Skeletal muscle satellite cell (primary cell): ENCODE measurements around the gene ATG9B.

Experiments
- H3K27me3 ChIP-seq: 2 replicates; pipeline ENCODE4 v1.7.0; 2013; ENCODE audit warnings: low read length; ENCODE audit not compliant: control insufficient read depth, insufficient read depth
- H3K36me3 ChIP-seq: 2 replicates; pipeline ENCODE4 v1.7.0; 2013; ENCODE audit warnings: mild to moderate bottlenecking, control low read depth, low read length; ENCODE audit not compliant: insufficient read depth
- H3K4me1 ChIP-seq: 2 replicates; pipeline ENCODE4 v1.7.0; 2013; ENCODE audit warnings: low read length; ENCODE audit not compliant: control insufficient read depth, insufficient read depth
- H3K4me2 ChIP-seq: 2 replicates; pipeline ENCODE4 v1.7.0; 2013; ENCODE audit warnings: mild to moderate bottlenecking, low read length
- H3K4me3 ChIP-seq: 2 replicates; pipeline ENCODE4 v1.7.0; 2013; ENCODE audit warnings: low read length
- H3K9ac ChIP-seq: 2 replicates; pipeline ENCODE4 v1.7.0; 2013; ENCODE audit warnings: mild to moderate bottlenecking, low read depth, low read length, moderate library complexity
- H3K9me3 ChIP-seq: replicated peaks from 2 replicates; pipeline ENCODE4 v1.7.0; 2013; ENCODE audit warnings: mild to moderate bottlenecking, control low read depth, low read length

The ATG9B gene

GRCh38 chr7:150992051-150992640, 32.1 kb downstream of the ATG9B start:
- Histone ChIP-seq H3K36me3 (no peaks in the 10 kb centered on the region), H3K4me1 (no peaks in the 10 kb centered on the region), H3K9ac (no peak overlapping the region), H3K4me3 (no peak overlapping the region), H3K4me2 (no peak overlapping the region), H3K9me3 (no peaks in the 10 kb centered on the region), H3K27me3 (peaks cover 29% of the 10 kb centered on the region)

DNA sequence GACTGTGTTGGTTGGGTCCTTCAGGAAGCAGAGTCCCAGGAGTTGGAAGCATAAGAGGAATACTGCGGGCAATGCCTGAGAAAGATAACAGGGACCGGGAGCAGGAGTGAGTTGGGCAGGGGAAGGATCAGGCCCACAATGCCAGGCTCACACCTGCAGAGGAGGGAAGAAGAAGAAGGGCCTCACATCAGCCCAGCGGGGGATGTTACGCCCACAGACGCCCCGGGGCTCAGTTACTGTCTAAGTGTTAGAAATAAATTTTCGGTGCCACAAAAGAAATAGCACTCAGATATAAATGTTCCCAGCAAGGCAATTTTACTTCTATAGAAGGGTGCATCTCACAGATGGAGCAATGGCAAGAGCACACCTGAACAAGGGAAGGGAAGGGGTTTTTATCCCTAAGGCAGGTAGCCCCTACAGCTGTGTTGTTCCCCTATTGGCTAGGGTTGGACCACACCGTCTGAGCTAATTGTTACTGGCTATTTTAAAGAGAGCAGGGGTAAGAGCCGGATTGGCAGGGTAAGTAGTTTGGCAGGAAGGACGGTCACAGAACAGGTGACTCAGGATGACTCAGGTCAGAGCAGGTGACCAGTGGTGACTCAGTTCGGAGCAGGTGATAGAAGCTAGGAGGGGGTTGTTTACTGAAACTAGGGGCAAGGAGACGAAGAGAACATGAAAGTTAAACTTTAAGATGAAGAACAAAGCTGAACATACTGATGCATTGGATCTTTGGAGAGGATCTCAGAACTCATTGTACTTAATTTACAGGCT, 33.7 kb downstream of the ATG9B start, which contains the start of gene NOS3:
TSS of gene NOS3 (plus strand) at position 602 of the 771 bp plus-strand sequence. CDS start 2,787 bp downstream, outside the sequence.
- no peaks in the 10 kb centered on the region for H3K36me3 ChIP-seq
- no peak within 1 kb of the TSS for H3K4me2 ChIP-seq
- H3K4me3 ChIP-seq = no peak within 1 kb of the TSS
- H3K9me3 ChIP-seq = no peaks in the 10 kb centered on the region
- H3K4me1 ChIP-seq = no peaks in the 10 kb centered on the region
- peaks cover 29% of the 10 kb centered on the region for H3K27me3 ChIP-seq
- H3K9ac ChIP-seq = no peak within 1 kb of the TSS

- no peak overlapping the region for H3K4me2 ChIP-seq
- no peak overlapping the region for H3K9ac ChIP-seq
- no peaks in the 10 kb centered on the region for H3K4me1 ChIP-seq
- no peaks in the 10 kb centered on the region for H3K9me3 ChIP-seq
- H3K4me3 ChIP-seq = no peak overlapping the region
- peaks cover 29% of the 10 kb centered on the region for H3K27me3 ChIP-seq
- H3K36me3 ChIP-seq = no peaks in the 10 kb centered on the region
These were observed 34.8 kb downstream of the ATG9B start for GRCh38 chr7:150989456-150989855.

DNA sequence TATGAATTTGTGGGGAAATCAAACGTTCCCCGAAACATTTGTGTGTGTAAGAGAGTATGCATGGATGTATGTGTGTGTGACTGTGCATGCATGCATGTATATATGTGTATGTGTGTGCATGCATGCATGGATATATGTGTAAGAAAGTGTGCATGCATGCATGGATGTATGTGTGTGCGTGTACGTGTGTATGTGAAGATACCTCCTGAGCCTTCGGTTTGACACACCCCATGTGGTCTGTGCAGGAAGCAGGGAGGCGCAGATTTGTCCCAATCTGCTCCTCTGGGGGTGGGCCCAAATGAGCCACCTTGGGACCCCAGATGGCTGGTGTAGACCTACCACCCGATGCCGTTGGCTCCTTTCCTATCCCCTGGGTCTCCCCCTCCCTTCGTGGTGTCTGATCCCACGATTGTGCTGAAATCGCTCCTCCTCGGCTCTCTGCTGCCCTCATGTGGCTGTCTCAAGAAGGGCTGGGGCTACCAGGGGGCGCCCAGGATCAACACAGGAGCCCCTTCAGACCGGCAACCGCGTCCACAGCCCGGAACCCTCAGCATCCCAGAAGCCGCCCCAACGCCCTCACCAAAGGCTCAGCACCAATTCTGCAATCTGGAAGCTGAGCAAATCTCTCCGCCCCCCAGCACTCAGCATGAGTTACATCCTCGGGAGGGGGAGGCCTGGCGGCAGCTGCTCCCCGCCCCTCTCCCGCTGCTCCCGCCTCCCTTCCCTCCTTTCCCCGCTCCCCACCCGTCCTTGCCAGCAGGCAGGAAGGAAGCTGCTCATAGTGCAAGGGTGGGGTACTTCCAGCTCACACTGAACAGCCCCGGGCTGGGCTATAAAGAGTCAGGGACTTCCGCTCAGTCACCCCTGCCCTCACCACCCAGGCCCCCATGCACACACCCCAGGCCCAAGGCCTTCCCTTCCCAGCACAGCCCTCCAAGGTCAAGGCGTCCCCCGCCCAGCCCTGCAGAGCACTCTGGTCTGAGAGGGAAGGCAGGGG, 35.8 kb downstream of the ATG9B start:
- Histone ChIP-seq H3K4me1 (no peaks in the 10 kb centered on the region), H3K4me3 (no peak overlapping the region), H3K36me3 (no peaks in the 10 kb centered on the region), H3K9ac (no peak overlapping the region), H3K9me3 (no peaks in the 10 kb centered on the region), H3K4me2 (no peak overlapping the region), H3K27me3 (peaks cover 29% of the 10 kb centered on the region)

- Histone ChIP-seq H3K4me1 (no peaks in the 10 kb centered on the region), H3K36me3 (no peaks in the 10 kb centered on the region), H3K9ac (no peak overlapping the region)
These were observed 37.7 kb downstream of the ATG9B start for GRCh38 chr7:150986556-150986955.

GRCh38 chr7:150986099-150986512, 38.2 kb downstream of the ATG9B start:
- H3K27me3 ChIP-seq = peaks cover 47% of the 10 kb centered on the region

More at GRCh38 chr7:150986556-150986955, 37.7 kb downstream of the ATG9B start:
- Histone ChIP-seq H3K27me3 (peaks cover 43% of the 10 kb centered on the region), H3K9me3 (no peaks in the 10 kb centered on the region), H3K4me2 (no peak overlapping the region), H3K4me3 (no peak overlapping the region)

DNA sequence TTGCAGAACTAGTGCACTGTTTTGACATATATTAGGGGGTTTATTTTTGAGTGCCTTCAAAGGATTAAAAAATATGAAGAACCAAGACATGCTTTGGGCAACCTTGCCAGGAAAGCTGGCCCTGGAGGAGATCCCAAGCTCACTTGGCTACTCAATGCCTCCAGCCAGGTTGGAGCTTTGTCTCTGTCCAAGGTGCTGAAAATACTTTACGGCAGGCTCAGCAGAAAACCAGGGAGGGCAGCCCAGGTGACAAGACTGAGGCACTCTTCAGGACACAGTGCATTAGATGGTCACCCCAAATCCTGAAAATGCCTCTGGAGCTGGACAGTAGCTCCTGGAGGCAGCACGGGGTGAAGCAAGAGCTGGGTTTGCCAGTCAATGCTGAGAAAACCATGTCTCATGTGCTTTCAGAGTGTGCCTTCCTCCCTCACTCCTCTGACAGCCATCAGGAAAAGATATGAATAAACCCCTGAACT, 40.4 kb downstream of the ATG9B start:
- peaks cover 51% of the 10 kb centered on the region for H3K27me3 ChIP-seq
- H3K4me1 ChIP-seq = peaks cover 1% of the 10 kb centered on the region
- no peak overlapping the region for H3K9ac ChIP-seq
- H3K36me3 ChIP-seq = no peaks in the 10 kb centered on the region
- no peak overlapping the region for H3K4me3 ChIP-seq
- no peaks in the 10 kb centered on the region for H3K9me3 ChIP-seq
- H3K4me2 ChIP-seq = no peak overlapping the region

More at GRCh38 chr7:150986099-150986512, 38.2 kb downstream of the ATG9B start:
- H3K4me1 ChIP-seq = no peaks in the 10 kb centered on the region
- no peaks in the 10 kb centered on the region for H3K36me3 ChIP-seq
- no peak overlapping the region for H3K9ac ChIP-seq
- H3K4me2 ChIP-seq = no peak overlapping the region
- H3K4me3 ChIP-seq = no peak overlapping the region
- H3K9me3 ChIP-seq = no peaks in the 10 kb centered on the region

- Histone ChIP-seq H3K9ac (no peak overlapping the region), H3K9me3 (no peaks in the 10 kb centered on the region), H3K27me3 (peaks cover 44% of the 10 kb centered on the region), H3K4me3 (no peak overlapping the region), H3K36me3 (no peaks in the 10 kb centered on the region), H3K4me2 (no peak overlapping the region), H3K4me1 (peaks cover 7% of the 10 kb centered on the region)
These were observed 41.9 kb downstream of the ATG9B start for GRCh38 chr7:150982351-150982750.

DNA sequence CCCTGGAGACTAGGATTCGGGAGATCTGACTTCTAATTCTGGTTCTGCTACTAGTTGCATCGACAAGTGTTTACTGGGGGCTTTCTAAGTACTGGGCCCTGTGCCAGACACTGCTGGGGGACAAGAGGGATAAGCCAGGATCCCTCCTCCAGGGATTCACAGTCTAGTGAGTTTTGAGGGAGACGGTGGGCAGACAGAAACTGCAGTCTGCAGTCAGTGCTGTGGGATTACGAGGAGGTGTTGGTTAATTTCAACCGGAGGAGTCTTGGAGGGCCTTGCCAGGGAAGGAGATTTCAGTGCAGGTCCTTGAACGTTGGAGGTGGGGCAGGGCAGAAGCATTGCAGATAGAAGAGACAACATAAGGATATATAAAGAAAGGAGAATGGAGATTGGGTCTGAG, 42.6 kb downstream of the ATG9B start:
- H3K27me3 ChIP-seq = peaks cover 49% of the 10 kb centered on the region

GRCh38 chr7:150980663-150981062, 43.6 kb downstream of the ATG9B start:
- Histone ChIP-seq H3K4me2 (no peak overlapping the region), H3K4me1 (peaks cover 7% of the 10 kb centered on the region), H3K4me3 (no peak overlapping the region), H3K36me3 (no peaks in the 10 kb centered on the region), H3K27me3 (peaks cover 58% of the 10 kb centered on the region), H3K9me3 (no peaks in the 10 kb centered on the region), H3K9ac (no peak overlapping the region)

More for the DNA sequence above, 42.6 kb downstream of the ATG9B start:
- Histone ChIP-seq H3K9me3 (no peaks in the 10 kb centered on the region), H3K9ac (no peak overlapping the region), H3K36me3 (no peaks in the 10 kb centered on the region), H3K4me3 (no peak overlapping the region), H3K4me2 (no peak overlapping the region), H3K4me1 (peaks cover 7% of the 10 kb centered on the region)
